ENCODE measurements around the gene SCAF8. TPM values are rescaled to one million over a fixed set of nuclear protein-coding genes. Genes with fewer than 3 reads are reported as not detected.

Gene SCAF8
- total and polyA plus RNA-seq, 2 of the 8 experiments (the other 6 are each of a cell fraction or from before 2014, with no cell fraction given): 20.3 to 46.3 TPM

DNA sequence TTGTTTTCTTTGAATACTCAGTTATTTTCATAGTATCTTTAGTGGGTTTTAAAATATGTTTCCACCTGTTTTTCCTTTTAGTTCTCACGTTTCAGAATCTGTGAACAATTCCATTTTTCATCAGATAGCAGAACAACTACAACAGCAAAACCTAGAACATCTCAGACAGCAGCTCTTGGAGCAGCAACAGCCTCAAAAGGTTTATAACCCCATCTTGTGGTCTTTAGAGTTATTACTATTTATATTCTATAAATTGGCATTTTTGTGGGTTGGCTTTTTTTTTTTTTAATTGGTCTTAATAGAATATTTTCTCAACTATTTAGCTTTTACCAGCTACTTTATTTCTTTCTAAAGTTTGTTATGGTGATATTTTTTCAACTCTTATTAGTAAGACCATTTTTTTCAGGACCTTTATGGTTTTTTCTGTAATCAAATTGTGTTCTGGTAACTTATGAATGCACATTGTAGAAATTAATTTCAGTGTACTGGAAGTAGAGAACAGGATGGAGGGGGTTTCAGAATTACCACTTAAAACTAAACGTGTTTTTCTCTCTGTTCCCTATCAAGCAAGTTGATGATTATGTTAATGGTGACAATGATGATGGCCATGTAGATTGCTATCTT lies 72.2 kb downstream of the SCAF8 start (continued):
- TF ChIP-seq, protein P1, sequence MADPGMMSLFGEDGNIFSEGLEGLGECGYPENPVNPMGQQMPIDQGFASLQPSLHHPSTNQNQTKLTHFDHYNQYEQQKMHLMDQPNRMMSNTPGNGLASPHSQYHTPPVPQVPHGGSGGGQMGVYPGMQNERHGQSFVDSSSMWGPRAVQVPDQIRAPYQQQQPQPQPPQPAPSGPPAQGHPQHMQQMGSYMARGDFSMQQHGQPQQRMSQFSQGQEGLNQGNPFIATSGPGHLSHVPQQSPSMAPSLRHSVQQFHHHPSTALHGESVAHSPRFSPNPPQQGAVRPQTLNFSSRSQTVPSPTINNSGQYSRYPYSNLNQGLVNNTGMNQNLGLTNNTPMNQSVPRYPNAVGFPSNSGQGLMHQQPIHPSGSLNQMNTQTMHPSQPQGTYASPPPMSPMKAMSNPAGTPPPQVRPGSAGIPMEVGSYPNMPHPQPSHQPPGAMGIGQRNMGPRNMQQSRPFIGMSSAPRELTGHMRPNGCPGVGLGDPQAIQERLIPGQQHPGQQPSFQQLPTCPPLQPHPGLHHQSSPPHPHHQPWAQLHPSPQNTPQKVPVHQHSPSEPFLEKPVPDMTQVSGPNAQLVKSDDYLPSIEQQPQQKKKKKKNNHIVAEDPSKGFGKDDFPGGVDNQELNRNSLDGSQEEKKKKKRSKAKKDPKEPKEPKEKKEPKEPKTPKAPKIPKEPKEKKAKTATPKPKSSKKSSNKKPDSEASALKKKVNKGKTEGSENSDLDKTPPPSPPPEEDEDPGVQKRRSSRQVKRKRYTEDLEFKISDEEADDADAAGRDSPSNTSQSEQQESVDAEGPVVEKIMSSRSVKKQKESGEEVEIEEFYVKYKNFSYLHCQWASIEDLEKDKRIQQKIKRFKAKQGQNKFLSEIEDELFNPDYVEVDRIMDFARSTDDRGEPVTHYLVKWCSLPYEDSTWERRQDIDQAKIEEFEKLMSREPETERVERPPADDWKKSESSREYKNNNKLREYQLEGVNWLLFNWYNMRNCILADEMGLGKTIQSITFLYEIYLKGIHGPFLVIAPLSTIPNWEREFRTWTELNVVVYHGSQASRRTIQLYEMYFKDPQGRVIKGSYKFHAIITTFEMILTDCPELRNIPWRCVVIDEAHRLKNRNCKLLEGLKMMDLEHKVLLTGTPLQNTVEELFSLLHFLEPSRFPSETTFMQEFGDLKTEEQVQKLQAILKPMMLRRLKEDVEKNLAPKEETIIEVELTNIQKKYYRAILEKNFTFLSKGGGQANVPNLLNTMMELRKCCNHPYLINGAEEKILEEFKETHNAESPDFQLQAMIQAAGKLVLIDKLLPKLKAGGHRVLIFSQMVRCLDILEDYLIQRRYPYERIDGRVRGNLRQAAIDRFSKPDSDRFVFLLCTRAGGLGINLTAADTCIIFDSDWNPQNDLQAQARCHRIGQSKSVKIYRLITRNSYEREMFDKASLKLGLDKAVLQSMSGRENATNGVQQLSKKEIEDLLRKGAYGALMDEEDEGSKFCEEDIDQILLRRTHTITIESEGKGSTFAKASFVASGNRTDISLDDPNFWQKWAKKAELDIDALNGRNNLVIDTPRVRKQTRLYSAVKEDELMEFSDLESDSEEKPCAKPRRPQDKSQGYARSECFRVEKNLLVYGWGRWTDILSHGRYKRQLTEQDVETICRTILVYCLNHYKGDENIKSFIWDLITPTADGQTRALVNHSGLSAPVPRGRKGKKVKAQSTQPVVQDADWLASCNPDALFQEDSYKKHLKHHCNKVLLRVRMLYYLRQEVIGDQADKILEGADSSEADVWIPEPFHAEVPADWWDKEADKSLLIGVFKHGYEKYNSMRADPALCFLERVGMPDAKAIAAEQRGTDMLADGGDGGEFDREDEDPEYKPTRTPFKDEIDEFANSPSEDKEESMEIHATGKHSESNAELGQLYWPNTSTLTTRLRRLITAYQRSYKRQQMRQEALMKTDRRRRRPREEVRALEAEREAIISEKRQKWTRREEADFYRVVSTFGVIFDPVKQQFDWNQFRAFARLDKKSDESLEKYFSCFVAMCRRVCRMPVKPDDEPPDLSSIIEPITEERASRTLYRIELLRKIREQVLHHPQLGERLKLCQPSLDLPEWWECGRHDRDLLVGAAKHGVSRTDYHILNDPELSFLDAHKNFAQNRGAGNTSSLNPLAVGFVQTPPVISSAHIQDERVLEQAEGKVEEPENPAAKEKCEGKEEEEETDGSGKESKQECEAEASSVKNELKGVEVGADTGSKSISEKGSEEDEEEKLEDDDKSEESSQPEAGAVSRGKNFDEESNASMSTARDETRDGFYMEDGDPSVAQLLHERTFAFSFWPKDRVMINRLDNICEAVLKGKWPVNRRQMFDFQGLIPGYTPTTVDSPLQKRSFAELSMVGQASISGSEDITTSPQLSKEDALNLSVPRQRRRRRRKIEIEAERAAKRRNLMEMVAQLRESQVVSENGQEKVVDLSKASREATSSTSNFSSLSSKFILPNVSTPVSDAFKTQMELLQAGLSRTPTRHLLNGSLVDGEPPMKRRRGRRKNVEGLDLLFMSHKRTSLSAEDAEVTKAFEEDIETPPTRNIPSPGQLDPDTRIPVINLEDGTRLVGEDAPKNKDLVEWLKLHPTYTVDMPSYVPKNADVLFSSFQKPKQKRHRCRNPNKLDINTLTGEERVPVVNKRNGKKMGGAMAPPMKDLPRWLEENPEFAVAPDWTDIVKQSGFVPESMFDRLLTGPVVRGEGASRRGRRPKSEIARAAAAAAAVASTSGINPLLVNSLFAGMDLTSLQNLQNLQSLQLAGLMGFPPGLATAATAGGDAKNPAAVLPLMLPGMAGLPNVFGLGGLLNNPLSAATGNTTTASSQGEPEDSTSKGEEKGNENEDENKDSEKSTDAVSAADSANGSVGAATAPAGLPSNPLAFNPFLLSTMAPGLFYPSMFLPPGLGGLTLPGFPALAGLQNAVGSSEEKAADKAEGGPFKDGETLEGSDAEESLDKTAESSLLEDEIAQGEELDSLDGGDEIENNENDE (IDR thresholded peaks at IDR 0.05; ENCODE audit: insufficient replicate concordance, low read length): no peak
- TF ChIP-seq, protein P2, sequence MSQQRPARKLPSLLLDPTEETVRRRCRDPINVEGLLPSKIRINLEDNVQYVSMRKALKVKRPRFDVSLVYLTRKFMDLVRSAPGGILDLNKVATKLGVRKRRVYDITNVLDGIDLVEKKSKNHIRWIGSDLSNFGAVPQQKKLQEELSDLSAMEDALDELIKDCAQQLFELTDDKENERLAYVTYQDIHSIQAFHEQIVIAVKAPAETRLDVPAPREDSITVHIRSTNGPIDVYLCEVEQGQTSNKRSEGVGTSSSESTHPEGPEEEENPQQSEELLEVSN (IDR thresholded peaks at IDR 0.05): no peak
